Left cardiac atrium (tissue), 4 donors: ENCODE data around the gene LDLRAD4. TPM values are rescaled to one million over a fixed set of nuclear protein-coding genes. Genes with fewer than 3 reads are reported as not detected.
A peak's percentile ranks its signal among the peaks of the same experiment; 100 is the strongest.

Experiments used
- ATAC-seq, 2 donors: fragments of 200-7000 bp; cut with Tn5 transposase; one replicate each; pipeline ENCODE4 v1.9.1; 2020; ENCODE audit warnings: mild to moderate bottlenecking in 2 of 2, moderate library complexity in 2 of 2
- DNase-seq: peaks from one replicate; pipeline ENCODE4 v3.0.0-alpha.2; 2020
- intact Hi-C, 2 donors: fragments of 100-400 bp; cut with DNase I; formaldehyde crosslinking; loops; one replicate each; pipeline versions ENCODE4 v1.14.1 to v1.15.1; 2022 to 2023
- long read RNA-seq: library from polyadenylated mRNA; unstranded; transcript quantifications from one replicate; pipeline ENCODE4 v2.0.0, GENCODE V29; 2021
- total RNA-seq, 2 donors: library from RNA; stranded (reverse); fragmentation: NEBNext Ultra II Directional; extraction: Animal tissue kit (Norgen Biotek cat#: 25700); gene quantifications; one replicate each; pipeline ENCODE4 v1.2.1, GENCODE V29; 2021
- donor health status: DM: no; HTN: yes; CAD: no.
- donor health status: DM: no; HTN: yes; CAD: no; lungs with severe emphysema.
- donor health status: DM: yes; HTN: yes; CAD: no.
- donor health status: Dilated cardiomyopathy.

Gene LDLRAD4
- 10 to 100 TPM; 28.9 to 80.2 TPM for total RNA-seq
- long read RNA-seq, full-length matches to known transcripts: 45 of 65 reads
- long read RNA-seq, partial matches to known transcripts: 0 of 65 reads
- long read RNA-seq, other reads (novel, unspliced or antisense): 20 of 65 reads

- ATAC-seq (peak; percentile 23 to 35), DNase-seq (peak; percentile 77)
- intact Hi-C loops: loop anchor here (5.0 kb wide), 4 partner anchors 64 to 414 kb away; no protein-coding TSS in a partner anchor
Observed at GRCh38 chr18:13218368-13218991, at the start of gene LDLRAD4. LDLRAD4 (plus strand) TSS chr18:13218760.

- no peak for ATAC-seq
- intact Hi-C loops: no loop called here
- no peak for DNase-seq
Observed at GRCh38 chr18:13173578-13174145, 44.9 kb upstream of the LDLRAD4 start.

- intact Hi-C loops: no loop called here
- DNase-seq (no peak), ATAC-seq (peak; percentile 59 to 67)
Observed at GRCh38 chr18:13175266-13175665, 43.3 kb upstream of the LDLRAD4 start.

- DNase-seq (no peak), ATAC-seq (no peak)
- intact Hi-C loops: no loop called here
Observed at GRCh38 chr18:13175754-13176210, 42.8 kb upstream of the LDLRAD4 start.

GRCh38 chr18:13176847-13177246, 41.7 kb upstream of the LDLRAD4 start:
- ATAC-seq: no peak
- intact Hi-C loops: no loop called here
- DNase-seq: no peak

- ATAC-seq (no peak), DNase-seq (no peak)
- intact Hi-C loops: no loop called here
Observed at GRCh38 chr18:13178197-13178596, 40.4 kb upstream of the LDLRAD4 start.

GRCh38 chr18:13178976-13179375, 39.6 kb upstream of the LDLRAD4 start:
- DNase-seq: no peak

GRCh38 chr18:13179566-13180113, 38.9 kb upstream of the LDLRAD4 start:
- DNase-seq: no peak
- ATAC-seq: no peak
- intact Hi-C loops: no loop called here

More at GRCh38 chr18:13178976-13179375, 39.6 kb upstream of the LDLRAD4 start:
- ATAC-seq: no peak
- intact Hi-C loops: no loop called here

- ATAC-seq (no peak), DNase-seq (no peak)
- intact Hi-C loops: no loop called here
Observed at GRCh38 chr18:13180614-13181375, 37.8 kb upstream of the LDLRAD4 start.

- ATAC-seq (no peak), DNase-seq (no peak)
- intact Hi-C loops: no loop called here
Observed at GRCh38 chr18:13181765-13182164, 36.8 kb upstream of the LDLRAD4 start.

- no peak for ATAC-seq
- DNase-seq: no peak
- intact Hi-C loops: no loop called here
Observed at GRCh38 chr18:13183359-13183758, 35.2 kb upstream of the LDLRAD4 start.

- DNase-seq: no peak
- intact Hi-C loops: no loop called here
- peak; percentile 24 to 72 for ATAC-seq
Observed at GRCh38 chr18:13183790-13184189, 34.8 kb upstream of the LDLRAD4 start.

- intact Hi-C loops: no loop called here
- ATAC-seq (no peak), DNase-seq (no peak)
Observed at GRCh38 chr18:13184396-13184795, 34.2 kb upstream of the LDLRAD4 start.

GRCh38 chr18:13185675-13186198, 32.8 kb upstream of the LDLRAD4 start:
- ATAC-seq (peak; percentile 77 to 87), DNase-seq (peak; percentile 40)
- intact Hi-C loops: no loop called here

- intact Hi-C loops: no loop called here
- DNase-seq (no peak), ATAC-seq (peak in 1 of 2 donors; percentile 28)
Observed at GRCh38 chr18:13186687-13187086, 31.9 kb upstream of the LDLRAD4 start.

- ATAC-seq (no peak), DNase-seq (no peak)
- intact Hi-C loops: no loop called here
Observed at GRCh38 chr18:13187498-13187897, 31.1 kb upstream of the LDLRAD4 start.

- intact Hi-C loops: no loop called here
- DNase-seq: no peak
- no peak for ATAC-seq
Observed at GRCh38 chr18:13191031-13191430, 27.5 kb upstream of the LDLRAD4 start.

GRCh38 chr18:13191779-13192178, 26.8 kb upstream of the LDLRAD4 start:
- intact Hi-C loops: no loop called here
- ATAC-seq (peak; percentile 78 to 88), DNase-seq (no peak)

- intact Hi-C loops: no loop called here
- DNase-seq (no peak), ATAC-seq (no peak)
Observed at GRCh38 chr18:13192970-13193369, 25.6 kb upstream of the LDLRAD4 start.

GRCh38 chr18:13194239-13194638, 24.3 kb upstream of the LDLRAD4 start:
- intact Hi-C loops: no loop called here
- no peak for ATAC-seq
- no peak for DNase-seq
